ENCODE data around the gene DGUOK.
"Not testable (repeated sequence)": the region's sequence is repeated elsewhere in the genome, so short reads cannot be mapped to it uniquely, and the experiment has no call there.

DGUOK gene

DNA sequence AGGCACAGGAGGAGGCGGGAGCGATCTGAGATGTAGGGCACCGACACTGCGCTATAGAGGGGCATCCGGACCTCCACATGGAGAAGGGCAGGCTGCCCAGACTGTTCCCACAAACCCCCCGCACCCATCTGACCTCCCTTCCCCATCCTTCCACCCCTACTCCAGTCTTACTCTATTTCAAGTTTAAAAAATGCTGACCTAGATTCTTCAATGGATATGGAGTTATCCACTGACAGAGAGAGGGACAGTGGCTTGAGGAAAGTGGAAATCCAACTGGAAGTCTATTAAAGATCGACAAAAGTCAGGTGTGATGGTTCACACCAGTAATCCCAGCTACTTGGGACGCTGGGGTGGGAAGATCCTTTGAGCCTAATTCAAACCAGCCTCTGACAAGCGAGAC is 5.1 kb upstream of the DGUOK start:
- no peak for DNase-seq

DNA sequence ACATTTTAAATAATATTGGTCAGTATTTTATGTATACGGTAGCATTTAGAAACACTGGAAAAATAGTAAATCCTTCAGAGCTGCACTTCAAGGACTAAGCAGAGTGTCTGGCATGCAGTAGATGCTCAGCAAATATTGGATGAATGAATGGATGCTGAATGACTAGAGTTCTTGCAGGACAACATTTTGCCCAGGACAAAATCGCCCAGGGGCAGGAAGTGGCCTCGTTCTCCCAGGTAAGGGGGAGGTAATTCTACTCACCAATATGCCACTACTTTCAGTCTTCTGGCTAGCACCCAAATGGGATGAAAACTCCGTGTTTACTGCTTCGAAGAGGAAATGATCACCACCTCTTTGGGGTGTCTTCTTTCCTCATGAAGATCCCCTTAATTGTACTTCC is 4.0 kb upstream of the DGUOK start:
- DNase-seq: no peak

DNA sequence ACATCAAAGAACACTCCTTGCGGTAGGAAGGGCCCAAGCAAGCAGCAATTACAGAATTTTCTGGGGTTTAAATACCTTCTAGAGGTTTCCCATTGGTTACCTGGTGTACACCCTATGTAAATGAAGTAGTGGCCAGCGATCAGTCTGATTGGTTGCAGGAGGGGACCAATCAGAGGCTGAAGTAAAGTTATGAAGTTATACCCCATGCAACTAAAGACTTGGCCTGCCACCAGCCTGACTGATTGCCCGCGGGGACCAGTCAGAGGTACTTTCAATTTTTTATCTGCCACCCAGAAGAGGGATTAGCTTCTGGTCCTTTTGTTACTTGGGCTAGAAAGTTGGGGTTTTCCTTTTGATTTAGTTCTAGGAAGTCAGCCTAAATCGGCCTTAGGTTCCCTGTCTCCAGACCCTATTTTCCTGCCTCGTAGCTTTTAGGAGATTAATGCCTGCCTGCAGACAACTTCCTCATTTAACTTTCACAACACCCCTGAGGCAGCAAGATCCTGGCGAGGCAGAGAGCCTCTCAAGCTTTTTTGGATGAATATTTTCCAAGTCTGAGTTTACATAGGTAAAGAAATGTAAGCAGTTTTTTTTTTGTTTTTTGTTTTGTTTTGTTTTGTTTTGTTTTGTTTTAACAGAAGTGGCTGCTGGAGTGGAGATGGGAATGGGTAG is 1.5 kb upstream of the DGUOK start:
- DNase-seq: no peak

DNA sequence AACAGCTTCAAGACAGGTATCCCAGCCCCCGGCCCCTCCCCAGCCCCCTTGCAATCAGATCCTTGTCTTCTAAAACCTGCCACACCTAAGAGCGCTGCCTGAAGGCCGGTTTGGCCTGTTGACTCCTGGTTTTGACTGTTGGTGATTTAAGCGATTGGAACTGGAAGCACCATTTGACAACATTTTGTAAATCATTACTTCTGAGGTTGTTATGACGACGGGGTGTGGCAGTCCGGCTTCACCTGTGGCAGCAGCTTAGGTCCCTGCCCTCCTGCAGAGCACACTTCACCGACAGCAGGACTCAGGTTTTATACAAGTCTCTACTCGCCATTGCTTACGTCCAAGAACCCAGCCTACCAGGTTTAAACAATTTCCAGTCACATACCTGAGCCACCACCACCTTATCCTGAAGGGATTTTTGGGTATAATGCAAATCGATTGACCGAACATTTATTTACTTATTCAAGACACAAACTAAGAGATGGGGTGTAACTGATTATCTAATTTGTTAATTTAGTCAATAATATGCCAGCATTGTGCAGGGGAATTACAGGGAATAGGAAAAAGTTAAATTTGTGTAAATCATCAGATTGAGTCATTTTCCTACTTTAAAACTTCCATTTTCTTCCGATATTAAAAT is 707 bp upstream of the DGUOK start:
- no peak for DNase-seq

DNA sequence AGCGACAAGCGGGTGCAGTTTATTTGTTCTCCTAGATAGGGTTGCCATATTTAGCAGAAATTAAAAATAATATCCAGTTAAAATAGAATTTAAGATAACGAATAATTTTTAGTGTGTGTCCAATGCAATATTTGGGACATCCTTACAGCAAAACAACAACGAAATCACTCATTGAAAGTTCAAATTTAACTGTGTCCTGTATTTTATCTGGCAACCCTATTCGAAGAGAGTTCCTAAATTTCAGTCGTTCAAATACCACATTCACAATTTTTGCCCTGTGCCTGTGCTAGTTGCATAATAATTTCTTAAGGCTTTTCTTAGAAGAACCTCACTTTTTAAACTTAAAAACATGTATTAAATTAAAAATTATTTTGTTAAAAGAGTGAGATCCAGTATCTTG is 664 bp downstream of the DGUOK start:
- no peak for DNase-seq

DNA sequence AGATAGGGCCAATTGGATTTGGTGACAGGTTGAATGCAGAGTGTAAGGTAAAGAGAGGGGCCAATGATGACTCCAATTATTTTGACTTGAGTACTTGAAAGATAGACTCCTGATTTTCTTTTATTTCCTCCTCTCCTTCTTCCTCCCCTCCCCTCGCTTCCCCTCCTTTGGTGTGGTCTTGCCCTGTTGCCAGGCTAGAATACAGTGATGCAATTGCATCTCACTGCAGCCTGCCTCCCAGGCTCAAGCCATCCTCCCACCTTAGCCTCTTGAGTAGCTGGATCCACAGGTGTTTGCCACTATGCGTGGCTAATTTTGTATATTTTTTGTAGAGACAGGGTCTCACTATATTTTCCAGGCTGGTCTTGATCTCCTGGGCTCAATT is 2.3 kb downstream of the DGUOK start:
- no peak for DNase-seq

DNA sequence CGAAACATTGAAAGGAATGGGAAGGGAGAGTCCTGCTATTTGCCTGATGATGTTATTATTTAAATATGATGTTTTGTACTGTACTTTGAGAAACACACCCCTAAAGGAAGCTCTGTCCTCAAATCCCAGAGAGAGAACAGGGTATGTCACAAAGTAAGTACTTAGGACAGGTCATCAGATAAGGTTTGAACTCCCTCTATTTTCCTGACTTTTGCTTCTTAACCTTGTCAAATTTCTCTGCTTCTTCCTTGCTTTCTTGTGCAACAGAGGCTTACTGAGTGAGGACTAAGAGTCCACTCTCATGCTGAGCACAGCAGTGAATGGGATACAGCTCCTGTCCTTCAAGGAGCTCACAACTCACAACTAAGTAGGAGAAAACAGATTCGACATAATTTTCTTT is 3.7 kb downstream of the DGUOK start:
- no peak for DNase-seq

DNA sequence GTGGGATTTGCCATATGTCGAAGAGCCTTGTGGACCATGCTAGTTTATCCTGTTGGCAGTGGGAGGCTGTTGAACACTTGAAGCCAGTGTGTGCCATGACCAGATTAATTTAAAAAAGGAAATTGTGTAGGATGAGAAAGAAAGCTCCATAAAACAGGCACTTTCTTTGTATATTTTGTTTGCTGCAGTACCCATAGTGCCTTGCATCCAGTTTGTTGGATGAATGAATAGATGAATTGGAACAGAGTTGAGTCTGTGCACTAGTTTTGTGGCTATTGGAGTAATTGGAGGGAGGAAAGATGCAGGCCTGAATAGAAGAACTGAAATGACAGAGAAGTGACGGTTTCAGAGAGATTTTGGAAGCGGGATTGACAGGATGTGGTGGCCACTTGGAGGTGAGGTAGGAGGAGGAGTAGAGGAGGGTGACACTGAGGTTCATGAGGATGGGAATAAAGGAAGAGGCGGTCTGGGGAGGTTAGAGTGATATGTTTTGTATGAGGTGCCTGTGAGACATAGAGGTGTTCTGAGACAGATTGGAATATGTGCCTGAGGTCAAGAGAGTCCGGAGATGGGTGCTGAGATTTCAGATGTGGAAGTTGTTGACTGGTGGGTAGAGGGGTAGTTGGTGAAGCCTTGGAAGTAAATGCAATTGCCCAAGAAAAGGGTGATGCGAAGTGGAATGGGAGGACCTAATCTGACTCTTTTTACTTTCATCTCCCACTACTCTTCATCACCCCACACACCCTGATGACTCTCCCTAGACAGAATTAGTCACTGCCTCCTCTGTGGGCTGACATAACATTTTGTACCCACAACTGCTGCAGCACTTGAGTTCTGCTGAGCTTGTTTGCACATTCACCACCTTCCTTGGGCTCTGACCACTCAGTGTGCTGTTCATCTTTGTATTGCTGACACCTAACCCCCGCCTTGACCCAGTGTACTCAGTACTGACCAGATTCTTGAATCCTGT is 5.1 kb downstream of the DGUOK start:
- DNase-seq: peak; percentile 15

DNA sequence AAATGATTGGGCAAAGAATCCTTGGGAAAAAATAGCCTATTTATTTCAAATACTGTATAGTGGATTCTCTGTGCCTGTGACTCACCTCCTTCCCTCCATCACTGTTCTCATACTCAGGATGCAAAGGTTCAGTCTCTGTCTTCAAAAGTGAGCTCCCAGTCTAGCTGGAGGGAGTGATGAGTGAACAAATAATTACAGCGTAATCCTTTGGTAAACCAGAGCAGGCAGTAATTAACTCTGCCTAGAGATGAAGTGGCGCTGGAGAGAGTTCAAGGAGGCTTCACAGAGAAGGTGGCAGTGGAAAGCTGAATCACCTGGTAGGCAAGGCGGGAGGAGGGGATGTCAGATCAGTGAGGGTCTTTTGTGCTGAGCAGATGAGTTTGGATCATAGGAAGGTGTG is 6.5 kb downstream of the DGUOK start:
- no peak for DNase-seq

DNA sequence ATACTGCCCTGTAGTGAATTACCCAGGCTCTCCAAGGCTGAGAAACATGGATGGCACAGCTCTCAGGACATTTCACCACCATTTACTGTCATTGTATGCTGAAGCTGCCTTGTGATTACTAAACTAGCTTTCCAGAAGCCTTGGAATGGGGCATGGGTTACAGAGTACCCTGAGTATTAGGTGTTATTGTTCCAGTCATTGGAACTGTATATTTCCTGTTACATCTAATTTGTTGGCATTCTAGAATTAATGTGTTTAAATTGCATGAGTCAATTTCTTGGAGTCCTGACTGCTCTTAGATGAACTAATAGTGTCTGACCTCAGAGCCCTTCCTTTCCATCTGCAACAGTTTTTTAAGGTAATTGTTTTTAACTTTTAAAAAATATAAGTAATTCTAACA is 9.0 kb downstream of the DGUOK start:
- no peak for DNase-seq

DNA sequence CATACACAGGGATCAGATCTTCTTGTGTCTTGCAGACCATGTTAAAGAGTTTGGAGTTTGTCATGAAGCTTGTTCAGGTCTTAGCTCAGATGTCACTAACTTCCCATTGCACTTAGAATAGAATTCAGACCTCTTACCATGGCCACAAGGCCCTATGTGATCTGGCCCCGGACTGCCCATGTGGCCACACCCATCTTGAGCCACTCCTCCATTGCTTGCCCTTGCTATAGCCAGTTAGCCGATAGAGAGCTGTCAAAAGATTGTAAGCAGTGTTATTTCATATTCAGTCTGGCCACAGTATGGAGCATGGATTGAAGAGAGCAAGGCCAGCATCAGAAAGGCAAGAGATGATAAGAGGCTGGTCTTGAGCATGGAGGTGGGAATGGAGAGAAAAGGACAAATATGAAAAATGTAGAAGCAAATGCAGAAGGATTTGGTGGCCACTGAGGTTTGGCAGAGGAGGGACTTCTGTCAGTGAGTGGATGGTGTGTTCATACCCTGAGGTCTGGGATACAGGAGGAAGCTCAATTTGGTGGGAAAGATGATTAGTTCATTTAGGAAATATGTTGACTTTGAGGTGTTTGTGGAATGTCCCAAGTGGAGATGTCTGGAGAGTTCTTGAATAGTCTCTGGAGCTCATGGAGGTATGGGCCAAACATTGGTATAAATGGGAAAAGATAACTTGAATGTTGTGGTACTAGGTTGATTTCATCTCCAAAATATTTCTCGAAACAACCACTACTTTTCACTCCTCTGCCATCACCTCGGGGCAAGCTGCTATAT is 10.6 kb downstream of the DGUOK start:
- DNase-seq: no peak

DNA sequence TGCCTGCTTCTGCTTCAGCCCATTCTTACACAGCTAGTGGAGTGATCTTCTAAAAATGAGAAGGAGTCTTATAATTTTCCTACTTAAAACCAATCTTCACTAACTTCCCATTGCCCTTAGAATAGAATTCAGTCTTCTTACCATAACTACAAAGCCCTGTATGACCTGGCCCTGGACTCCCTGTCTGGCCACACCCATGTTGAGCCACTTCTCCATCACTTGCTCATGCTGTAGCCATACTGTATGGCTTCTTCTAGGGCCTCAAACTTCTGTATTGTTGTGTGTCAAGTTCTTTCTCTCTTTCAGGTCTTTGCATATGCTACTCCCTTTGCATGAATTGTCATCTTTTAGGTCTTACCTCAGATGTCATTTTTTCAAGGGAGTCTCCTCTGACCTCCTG is 11.2 kb downstream of the DGUOK start:
- no peak for DNase-seq

DNA sequence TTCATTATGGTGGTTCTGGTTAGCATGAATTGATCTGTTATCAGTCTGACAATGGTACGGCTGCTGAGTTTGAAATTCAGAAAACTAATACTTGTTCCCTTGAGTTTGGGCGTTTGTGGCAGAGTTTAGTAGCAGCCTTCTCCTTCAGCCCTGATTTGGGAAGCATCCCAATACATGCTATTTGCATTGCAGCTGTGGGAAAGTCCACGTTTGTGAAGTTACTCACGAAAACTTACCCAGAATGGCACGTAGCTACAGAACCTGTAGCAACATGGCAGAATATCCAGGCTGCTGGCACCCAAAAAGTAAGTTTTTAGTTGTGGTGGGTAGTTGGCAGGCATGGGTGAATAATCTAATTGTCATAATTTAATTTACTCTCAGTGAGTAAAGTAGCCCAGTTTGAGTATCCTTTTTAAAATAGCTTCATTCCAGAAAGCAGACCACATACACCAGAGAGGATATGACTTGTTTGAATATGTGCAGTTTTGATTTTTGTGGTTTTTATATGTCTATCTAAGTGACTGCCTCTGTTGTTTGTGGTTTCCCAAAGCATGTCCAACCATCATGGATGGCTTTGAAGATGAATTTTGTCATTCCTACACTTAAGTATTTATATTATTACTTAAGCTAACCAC is 12.2 kb downstream of the DGUOK start:
- DNase-seq: no peak

DNA sequence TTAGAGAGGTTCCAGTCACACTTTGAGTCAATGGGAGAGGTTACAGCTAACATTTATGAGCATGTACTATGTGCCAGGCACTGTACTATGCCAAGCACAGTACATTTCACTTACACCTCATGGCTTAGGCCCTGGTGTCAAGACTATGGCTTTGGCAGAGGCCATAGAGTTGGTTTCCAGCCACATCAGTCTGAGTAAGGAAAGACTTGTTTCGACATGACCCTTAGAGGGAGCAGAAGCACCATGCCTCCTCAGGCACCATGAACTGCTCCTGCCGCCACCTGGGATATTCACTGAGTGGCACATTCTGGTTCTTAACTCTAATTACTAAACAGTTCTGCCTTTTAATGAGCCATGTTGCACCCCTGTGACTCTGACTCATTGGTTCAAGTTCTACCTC is 12.7 kb downstream of the DGUOK start:
- peak; percentile 13 for DNase-seq

DNA sequence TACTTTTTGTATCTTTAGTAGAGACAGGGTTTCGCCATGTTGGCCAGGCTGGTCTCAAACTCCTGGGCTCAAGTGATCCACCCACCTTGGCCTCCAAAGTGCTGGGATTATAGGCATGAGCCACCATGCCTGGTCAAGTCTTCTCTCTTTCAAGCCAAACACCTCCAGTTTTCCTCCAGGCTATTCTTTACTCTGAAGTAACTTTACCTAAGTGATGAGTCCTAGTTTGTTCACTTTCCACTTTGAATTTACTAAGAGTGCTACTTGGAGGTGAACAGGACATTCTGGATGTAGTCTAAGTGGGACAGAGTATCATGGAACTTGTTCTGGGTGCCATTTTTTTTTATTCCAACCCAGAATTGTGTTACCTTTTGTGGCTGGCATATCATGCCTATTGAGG is 13.4 kb downstream of the DGUOK start:
- not testable (repeated sequence) for DNase-seq

DNA sequence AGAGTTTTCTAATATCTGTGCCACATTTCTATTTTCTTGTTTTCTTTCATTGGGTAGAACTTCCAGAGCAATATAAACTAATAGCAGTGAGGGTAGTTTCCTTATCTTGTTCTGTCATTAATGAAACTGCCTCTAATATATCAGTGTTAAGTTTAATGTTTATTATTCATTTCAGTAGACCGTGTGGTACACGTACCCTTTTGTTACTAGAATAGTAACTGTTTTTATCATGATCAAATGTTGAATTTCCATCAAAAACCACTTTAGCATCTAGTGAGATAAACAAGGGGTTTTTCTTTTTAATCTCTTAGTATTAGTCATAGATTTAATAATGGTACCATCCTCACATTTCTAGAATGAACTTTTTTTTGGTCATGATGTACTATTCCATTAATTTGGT is 16.0 kb downstream of the DGUOK start:
- DNase-seq: no peak

DNA sequence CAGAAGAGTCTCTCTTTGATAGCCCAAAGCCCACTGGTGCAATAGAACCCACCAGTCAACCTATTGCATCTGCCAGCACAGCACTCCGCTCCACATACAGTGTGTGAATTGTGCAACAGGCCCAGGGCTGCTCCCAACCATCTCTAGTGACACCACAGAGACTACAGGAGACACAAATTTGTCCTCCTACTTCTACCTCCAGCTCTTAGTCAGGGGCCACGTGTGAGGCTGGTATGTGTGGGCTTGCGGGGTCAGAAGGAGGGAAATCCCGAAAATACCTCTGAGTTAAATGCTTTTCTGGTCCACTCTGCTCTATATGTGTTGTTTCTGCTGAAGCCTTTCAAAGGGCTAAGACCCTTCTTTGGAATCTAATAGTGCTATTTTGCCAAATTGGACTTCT is 18.0 kb downstream of the DGUOK start:
- DNase-seq: no peak

DNA sequence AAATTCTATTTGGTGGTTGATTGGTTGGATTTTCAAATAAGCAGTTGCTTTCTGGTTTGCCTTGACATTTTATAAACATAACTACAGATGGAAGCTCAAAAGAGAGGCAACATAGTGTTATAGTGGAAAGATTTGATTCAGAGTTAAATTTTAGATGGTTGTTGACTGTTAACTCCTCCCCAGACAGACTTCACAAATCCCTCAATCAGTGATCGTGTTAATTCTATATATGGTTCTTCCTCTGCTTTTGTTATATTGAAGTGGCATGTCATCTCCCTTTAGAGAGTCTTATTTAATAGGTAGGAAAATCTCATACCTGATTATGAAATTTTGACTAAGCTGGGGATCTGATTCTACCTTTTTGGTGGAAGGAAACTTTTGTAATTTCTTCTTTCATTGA is 19.5 kb downstream of the DGUOK start:
- no peak for DNase-seq

DNA sequence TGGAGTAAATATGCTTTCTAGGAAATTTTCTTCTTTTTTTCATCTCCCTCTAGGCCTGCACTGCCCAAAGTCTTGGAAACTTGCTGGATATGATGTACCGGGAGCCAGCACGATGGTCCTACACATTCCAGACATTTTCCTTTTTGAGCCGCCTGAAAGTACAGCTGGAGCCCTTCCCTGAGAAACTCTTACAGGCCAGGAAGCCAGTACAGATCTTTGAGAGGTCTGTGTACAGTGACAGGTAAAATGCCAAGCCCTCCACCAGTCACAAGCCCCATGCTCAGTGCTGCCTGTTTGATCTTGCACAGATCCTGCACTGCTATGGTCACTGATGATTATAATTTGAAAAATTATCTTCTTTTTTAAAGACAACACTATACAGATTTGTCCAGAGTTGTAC is 20.0 kb downstream of the DGUOK start:
- DNase-seq: no peak

DNA sequence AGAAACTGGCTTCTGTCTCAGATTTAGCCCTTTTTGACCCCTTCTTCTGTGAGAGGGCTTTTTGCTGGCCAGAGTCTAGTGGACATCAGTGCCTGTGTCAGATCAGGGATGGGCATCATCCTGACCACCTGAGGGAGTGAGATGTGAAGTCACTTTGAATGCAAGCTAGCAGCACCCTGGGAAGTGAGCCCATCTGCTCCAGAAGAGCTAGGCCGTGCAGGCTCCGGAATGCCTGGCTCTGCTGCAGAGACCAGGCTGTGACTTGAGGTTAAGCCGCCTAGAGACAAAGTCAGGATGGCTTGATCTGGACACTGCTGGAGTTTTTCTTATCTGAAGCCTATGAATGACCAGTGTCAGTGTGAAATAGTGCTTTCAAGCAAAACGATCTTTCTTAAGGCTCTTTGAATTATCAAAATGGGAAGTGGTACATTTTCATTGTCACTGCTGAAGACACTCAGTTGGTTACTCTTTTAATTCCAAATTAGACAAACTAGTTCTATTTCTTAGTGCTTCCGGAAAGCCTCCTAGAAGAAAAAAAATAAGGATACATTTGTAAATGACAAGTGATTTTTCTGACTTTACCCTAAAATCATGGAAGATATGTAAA is 20.8 kb downstream of the DGUOK start:
- no peak for DNase-seq

DNA sequence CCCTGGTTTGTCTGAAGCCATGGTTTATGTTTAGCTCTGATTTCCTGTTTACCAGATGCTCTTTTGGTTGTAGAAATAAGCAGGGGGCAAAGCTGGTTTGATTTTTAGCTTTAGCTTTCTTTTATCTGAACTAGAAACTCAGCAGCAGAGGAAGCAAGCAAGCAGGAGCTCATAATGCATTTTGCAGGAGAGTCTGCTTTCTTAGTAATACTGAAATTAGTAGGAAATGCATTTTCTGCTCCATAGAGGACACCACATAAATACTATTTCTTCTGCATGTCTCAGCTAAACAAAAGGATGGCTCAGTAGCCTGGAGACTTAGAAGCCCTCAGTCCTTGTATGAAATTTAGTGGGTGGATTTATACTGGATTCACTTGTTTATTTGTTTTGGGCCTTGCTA is 23.1 kb downstream of the DGUOK start:
- no peak for DNase-seq
